NCI-H2227 (cell line): ENCODE data around the gene IDNK.
"Not testable (repeated sequence)": the region's sequence is repeated elsewhere in the genome, so short reads cannot be mapped to it uniquely, and the experiment has no call there.

ENCODE experiments used
- DNase-seq: peaks from one replicate; lab custom pipeline; 2025; ENCODE audit not compliant: unreplicated experiment; lab: John Stamatoyannopoulos, UW

Gene IDNK

DNA sequence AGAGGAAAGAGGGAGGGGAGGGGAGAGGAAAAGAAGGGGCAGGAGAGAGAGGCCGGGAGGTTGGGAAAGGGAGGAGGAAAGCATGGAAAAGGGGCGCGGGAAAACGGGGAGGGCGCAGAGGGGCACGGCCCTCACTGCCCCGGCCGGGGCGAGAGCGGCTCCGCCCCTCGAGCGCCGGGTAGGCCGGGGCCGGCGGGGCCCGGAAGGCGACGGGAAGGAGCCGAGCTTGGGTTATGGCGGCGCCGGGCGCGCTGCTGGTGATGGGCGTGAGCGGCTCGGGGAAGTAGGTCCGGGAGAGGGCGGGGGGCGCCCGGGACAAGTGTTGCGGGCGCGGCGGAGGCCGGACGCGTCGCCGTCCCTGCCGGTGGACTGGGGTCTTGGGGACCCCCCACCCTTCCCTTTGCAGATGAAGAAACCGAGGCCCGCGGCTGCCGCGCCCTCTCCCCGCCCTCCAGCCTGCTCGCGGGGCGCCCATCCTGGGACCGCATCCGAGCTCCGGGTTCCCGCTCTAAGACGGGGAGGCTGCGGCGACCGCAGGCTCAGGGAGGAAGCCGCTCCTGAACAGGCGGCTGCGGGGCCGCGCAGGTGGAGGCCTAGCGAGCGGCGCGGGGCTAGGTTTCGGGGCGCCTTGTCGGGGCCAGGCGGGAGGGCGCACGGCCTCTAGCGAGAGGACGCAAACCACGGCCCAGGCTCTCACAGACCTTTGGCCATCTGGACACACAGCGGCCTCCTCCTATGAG is at the start of gene IDNK:
IDNK (plus strand) TSS at position 205 of the 740 bp plus-strand sequence; CDS start at position 234, 29 bp downstream.
- DNase-seq: peak; percentile 81

DNA sequence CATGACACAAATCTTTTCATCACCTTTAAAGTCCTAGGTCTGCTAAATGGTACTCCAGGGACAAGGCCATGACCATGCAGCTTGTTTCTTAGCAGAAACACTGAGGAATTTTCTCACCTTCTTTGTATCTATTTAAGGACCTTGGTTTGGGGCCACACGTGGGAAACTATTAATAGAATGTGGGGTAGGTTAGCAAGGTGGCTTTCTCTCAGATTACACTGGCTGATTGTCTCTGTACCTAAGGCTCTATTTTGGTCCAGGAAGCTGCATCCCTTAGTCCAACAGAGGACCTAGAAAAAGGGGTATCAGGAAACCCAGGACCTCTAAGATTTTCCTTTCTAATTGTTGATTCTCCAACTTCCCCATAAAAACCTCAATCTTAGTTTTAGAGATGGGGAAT is 48.5 kb upstream of the IDNK start:
- no peak for DNase-seq

DNA sequence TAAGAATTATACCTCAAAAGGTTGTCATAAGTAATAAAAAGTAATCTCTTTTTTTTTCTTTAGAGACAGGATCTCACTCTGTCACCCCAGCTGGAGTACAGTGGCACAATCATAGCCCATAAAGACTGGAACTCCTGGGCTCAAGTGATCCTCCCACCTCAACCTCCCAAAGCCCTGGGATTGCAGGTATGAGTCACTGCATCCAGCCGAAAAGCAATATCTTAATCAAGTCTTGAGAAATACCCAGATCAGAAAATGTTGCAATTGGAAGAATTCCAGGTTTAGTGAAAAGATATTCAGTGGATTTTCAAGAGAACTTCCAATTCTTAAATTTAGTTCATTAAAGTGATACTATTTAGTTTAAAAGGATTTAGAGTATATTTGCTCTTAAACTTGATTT is 40.9 kb upstream of the IDNK start:
- DNase-seq: no peak

DNA sequence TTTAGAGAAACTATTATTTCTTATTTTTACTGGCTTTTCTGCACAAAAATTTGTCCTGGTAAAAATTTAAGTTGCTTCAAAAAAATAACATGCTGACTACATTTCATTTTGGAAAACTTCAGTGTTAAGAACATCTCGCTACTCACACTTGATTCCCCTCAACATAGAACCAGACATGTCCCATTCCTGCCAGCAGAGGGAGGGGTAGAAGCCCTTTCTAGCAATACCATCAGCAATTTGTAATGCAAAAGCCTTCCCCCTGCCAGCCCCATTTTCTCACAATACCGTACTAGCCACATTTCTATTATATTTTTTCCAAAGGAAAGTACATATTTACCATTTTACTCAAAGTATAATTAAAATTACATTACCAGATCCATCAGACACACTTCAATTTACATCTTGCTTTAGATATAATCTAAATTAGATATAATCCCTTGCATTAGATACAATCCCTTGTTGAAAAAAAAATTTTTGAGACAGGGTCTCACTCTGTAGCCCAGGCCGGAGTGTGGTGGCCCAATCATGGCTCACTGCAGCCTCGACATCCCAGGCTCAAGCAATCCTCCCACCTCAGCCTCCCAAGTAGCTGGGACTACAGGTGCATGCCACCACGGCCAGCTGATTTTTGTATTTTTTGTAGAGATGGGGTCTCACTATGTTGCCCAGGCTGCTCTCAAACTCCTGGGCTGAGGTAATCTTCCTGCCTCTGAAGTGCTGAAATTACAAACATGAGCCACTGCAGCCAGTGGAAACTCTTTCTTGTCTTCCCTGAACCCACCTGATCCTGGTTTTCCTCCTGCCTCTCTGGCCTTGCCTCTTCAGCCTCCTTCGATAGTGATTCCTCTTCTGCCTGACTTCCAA is 39.6 kb upstream of the IDNK start:
- DNase-seq: peak; percentile 17

- DNase-seq: no peak
Observed at GRCh38 chr9:83584995-83585394, 37.9 kb upstream of the IDNK start.

DNA sequence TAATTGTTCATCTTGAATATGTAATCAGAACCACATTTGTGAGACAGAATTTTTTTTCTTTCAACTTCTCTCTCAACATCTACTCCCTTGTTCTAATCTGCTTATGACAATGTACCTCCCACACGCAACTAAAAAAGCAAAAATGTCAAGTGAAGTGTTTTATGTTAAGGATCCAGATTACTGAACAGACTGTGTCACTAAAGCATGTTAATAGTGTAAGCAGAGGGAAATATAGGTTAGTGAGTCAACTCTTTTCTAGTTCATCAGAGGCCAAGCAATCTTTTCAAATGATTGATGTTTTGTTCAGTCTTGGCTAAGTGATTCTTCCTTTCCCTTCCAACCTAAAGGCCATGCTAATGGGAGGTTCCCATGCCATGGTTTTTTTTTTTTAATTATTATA is 34.7 kb upstream of the IDNK start:
- DNase-seq: no peak

GRCh38 chr9:83596899-83597504 is 25.9 kb upstream of the IDNK start:
- peak; percentile 52 for DNase-seq

DNA sequence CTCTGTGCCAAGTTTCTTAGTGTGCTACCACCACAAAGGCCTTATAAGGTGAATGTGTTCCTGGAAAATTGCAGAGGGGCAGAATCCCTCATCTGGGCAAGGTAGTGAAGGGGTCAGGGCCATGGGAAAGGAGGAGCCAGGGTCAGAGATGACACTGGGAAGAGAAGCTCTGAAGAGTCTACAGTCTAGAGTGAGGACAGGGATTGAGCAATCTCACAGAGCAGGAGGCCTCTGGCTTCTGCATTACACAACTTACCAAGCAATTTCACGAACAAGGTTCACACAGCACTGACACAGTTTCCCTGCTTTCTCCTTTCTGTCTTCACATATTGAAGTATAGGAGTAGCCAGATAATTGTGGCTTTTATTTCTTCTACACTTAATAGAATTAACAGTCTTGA is 24.5 kb upstream of the IDNK start:
- no peak for DNase-seq

DNA sequence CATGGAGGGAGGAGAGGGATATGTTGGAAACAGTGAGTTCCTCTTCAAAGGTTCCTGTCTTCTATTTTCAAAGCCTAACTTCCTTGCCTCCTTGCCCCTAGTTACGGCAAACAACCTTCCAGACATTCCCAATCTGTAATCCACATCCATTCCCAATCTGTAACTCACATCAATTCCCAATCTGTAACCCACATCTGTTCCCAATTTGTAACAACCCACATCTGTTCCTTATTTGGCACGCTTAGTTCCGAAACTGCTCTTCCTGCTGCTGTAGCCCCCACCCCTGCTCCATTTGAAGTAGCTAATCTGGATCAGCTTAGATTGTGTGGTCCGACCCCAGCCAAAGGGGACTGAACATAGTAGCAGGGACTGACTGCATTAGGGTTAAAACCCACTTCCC is 23.9 kb upstream of the IDNK start:
- no peak for DNase-seq

- DNase-seq: no peak
Observed at GRCh38 chr9:83601463-83601862, 21.5 kb upstream of the IDNK start.

GRCh38 chr9:83607620-83608019 is 15.3 kb upstream of the IDNK start:
- not testable (repeated sequence) for DNase-seq

- not testable (repeated sequence) for DNase-seq
Observed at GRCh38 chr9:83613298-83613697, 9.6 kb upstream of the IDNK start.

GRCh38 chr9:83617299-83617698 is 5.6 kb upstream of the IDNK start:
- DNase-seq: no peak

GRCh38 chr9:83620841-83621636 is 1.9 kb upstream of the IDNK start:
- peak; percentile 60 for DNase-seq

GRCh38 chr9:83622433-83622938 is 457 bp upstream of the IDNK start:
- peak; percentile 32 for DNase-seq

- peak; percentile 26 for DNase-seq
Observed at GRCh38 chr9:83623679-83624076, 735 bp downstream of the IDNK start.

- DNase-seq: no peak
Observed at GRCh38 chr9:83625178-83625577, 2.2 kb downstream of the IDNK start.

- no peak for DNase-seq
Observed at GRCh38 chr9:83628540-83628939, 5.6 kb downstream of the IDNK start.

DNA sequence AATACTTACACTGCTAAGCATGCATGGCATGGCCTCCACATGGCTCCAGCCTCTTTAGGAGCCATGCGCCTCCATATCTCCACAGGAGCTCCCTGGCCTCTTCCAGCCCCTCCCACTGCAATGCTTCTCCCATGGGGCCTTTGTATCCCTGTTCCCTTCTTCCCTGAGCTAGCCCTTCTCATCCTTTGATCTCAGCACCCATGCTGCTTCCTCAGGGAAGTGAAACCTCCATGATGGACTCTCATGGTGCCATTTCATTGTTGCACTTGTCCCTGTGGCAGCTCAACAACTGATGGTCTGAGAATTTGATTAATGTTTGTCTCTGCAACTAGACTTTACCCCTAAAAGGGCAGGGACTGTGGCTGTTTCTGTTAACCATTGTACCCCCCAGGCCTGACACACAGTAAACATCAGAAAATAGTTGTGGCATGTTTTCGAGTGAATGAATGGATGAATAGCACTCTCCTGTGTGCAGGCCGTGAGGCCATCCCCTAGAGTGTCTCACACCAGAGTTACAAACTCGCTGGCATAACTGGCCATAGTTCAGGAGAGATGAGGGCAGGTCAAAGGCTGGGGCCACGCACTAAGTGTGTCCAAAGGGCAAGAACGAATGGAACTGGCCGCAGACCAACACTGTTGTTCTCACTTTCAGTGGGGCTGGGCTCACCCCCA is 6.6 kb downstream of the IDNK start:
- DNase-seq: no peak

- peak; percentile 74 for DNase-seq
Observed at GRCh38 chr9:83630938-83631457, 8.1 kb downstream of the IDNK start.
